Fibroblast of the conjunctiva (primary cell): ENCODE measurements around the gene SORCS2.

Experiments
- DNase-seq: peaks from one replicate; pipeline ENCODE4 v3.0.0-alpha.2; 2010; ENCODE audit warnings: low read depth

Gene SORCS2

DNA sequence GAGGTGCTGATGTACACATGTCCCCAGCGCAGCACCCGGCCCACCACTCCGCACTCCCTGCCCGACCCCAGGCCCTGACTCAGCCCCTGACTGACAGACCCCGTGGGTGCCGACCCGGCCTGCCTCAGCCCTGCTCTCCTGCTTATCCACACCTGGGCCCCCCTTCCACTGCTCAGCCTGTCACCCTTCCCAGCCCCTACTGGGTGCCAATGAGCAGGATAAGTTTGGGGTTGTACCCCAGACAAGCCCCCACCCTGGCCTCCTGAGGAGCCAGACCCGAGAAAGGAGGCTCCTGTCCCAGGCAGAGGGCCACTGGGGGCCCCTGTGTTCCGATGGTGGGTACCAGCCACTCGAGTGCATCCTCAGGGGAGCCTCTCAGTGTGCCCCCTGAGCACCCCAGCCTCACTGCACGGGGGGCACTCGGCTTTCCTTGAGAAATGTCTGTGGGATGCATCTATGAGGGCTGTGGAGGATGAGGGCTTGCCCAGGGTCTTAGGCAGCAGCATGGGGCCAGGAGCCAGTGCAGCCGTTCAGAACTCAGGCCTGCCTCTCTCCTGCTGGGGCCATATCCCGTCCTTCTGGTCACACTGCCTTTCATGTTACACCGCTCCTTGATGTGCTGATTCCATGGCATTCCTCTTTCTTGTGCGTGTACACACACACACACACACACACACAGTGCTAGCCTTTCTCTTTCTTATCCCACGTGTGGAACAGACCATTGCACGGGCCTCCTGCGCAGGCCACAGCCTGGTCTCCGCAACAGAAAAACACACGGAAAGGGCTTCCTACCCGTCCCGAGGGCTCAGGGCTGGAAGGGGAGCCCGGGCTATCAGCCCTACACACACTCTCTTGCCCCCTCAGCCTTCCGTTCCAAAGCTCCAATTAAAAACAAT is 462.5 kb downstream of the SORCS2 start:
- DNase-seq, result no peak

- DNase-seq, result no peak
Measured at GRCh38 chr4:7655511-7656243, 463.3 kb downstream of the SORCS2 start.

DNA sequence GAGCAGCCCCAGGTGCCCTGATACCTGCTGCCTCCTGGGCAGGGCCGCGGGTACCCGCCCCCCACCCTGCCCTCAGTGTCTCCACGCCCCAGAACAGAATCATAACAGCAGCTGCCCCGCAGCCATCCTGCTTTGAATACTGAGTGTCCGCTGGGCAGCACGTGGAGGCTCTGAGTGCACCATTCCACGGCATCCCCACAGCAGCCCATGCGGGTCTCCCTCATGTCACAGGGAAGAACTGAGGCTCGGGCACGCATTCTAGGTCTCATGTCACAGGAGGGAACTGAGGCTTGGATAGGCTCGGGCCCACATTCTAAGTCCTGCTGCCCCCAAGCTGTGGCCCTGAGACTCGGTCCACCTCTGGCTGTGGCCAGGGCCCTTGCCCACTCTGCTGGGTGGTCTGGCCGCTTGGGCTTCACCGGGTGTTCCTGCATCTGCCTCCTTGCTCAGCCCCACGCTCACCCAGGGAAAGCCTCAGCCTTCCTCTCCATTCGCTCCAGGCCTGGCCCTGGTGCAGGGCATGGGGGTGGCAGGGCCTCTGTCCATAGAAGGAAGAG is 464.0 kb downstream of the SORCS2 start:
- no peak for DNase-seq

- DNase-seq, result no peak
Measured at GRCh38 chr4:7657545-7658297, 465.4 kb downstream of the SORCS2 start.

DNA sequence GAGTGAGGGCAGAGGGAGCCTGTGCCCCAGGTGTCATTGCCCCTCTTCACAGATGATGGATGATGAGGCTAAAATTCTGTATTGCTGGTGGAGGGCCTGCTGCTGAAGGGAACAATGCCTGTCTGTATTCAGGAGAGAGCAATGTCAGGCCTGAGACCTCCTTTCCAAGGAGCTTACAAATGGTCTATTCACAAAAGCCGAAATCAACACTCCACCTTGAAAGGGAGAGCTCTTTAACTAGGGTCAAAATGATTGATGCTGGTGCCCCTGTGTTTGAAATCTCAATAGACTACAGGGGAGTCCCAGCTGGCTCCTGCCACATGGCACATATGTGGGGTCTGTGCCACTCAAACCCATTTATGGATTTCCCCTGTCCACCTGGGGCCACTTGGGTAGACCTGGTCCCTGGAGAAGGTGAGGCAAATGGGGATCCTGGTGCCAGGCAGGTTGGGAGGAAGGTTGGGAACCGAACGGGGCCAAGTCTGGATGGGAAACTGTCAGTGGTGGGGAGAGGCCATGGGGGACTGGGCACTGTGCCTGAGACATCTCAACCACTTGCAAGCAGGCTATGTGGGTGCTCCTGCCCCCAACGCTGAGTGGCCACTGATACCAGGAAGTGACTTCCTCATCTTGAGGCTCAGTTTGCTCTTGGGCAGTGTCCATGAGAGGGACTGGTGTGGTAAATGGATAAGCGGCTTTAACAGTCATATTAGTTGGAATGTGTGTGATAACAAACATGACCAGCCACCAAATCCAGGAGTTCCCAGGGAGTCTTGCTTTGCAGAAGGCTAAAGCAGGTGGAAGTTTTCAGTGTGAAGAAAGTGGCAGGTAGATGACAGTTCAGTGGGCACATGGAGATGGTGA is 466.2 kb downstream of the SORCS2 start:
- no peak for DNase-seq

DNA sequence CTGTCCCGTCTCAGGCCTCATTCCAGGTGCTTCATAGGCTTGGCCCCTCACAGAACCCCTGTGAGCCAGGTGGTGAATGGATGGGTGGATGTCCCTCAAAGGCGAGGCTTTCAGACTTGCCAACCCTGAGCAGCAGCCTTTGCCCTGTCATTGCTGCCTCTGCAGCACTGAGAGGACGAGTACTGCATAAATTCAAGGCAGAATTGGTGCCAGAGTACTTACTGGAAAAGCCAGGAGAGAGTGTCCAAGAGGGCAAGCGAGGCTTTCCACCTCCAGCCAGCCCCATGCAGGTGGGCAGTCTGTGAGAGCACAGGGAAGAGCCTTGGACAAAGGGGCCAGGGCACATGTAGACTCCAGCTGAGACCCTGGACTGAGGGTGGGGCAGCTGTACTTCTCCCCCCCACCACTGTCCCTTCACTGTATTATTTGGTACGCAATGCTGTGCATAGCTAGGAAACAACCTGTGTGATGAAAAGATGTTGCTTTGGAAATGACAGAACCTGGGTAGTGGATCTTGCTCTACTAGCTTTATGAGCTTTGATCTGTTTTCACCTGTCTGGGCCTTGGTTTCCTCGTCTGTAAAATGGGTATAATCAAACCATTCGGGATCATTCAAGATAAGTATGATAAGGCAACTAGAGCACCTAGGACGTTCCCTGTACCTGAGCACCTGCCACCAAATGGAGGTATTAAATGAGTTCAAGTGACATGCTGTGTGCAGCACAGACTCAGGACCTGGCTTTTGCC is 467.3 kb downstream of the SORCS2 start:
- no peak for DNase-seq

GRCh38 chr4:7660176-7661039 is 468.1 kb downstream of the SORCS2 start:
- no peak for DNase-seq

DNA sequence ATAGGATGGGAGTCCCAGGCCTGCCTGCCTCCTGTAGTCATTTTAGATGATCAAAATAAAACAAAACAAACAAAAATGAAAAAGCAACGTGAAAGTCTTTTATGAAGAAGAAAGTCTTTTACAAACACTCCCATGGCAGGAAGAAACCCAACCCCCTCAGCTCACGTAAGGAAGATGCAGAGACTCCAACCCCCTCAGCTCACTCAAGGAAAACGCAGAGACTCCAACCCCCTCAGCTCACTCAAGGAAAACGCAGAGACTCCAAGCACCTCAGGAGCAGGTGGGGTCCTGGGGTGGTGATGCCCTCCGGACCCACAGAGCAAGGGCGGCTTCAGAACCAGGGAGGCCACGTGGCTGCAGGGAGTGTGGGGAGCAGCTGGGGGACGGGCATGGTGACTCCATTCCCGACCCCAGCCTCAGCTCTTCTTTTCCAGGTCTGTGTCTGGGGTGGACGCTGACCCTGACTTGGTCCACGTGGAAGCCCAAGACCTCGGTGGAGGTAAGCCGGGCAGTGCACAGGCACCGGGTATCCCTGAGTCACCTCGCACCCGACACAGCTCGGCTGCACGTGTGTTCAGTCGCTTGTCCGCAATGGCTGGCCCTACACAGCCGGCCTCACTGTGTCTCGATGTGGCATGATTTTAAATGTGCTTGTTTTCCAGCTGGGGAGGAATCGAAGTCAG is 468.9 kb downstream of the SORCS2 start:
- no peak for DNase-seq

DNA sequence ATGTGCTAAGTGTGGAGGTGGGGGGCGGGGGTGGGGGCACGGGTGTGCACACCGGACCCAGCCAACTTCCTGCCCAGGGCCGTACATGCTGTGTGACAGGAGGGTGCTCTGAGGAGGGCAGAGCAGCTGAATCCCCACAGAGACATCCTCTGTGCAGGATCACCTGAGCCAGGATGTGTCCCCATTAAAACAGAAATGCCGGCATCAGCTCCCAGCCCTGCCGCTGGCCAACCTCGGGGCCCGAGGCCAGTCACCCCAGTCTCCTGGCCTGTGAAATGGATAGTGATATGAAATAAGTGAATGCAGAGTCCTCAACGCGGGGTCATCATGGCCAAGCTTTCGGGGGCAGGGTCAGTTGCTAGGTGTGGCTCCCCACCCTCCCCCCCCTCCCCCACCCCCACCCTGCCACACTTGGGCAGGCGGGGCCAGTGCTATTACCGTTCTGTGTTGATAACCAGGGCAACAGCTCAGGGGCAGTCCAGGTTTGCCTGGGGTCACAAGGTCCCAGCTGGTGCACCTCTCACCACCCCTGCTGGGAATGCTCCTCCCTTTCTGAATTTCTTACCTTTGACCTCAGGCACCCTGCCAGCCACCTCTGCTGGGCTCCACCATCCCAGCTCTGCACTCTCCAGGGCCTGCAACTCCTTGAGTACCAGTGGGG is 469.6 kb downstream of the SORCS2 start:
- DNase-seq, result no peak

DNA sequence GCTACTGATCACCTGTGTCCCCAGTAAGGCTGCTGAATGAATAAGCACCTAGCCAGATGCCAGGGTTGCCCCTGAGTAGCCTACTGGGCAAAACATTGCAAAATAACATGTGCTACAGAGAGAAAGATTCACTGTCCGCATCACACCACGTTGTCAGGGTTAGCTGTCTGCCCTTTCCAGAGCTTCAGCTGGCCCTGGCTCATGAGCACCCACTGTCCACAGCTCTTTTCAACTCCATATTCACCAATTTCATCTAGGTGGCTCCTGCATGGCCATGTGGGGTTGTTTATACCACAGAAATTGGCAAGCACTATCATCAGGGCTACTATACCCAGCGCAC is 470.1 kb downstream of the SORCS2 start:
- no peak for DNase-seq

GRCh38 chr4:7663075-7663541 is 470.8 kb downstream of the SORCS2 start:
- DNase-seq, result no peak

DNA sequence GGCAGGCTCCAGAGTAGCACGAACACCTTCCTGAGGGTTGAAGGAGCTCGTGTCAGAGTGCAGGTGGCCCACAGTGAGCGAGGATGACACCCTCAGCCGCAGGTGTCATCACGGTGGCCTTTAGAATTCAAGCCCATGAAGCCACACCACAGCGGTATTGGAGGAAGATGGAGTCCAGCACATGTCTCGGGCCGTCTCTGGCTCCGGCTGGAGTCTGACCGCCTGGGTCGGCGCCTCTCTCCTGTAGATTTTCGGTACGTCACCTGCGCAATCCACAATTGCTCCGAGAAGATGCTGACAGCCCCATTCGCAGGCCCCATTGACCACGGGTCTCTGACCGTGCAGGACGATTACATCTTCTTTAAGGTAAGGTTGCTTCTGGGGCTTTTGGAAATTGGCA is 471.8 kb downstream of the SORCS2 start:
- DNase-seq, result no peak

DNA sequence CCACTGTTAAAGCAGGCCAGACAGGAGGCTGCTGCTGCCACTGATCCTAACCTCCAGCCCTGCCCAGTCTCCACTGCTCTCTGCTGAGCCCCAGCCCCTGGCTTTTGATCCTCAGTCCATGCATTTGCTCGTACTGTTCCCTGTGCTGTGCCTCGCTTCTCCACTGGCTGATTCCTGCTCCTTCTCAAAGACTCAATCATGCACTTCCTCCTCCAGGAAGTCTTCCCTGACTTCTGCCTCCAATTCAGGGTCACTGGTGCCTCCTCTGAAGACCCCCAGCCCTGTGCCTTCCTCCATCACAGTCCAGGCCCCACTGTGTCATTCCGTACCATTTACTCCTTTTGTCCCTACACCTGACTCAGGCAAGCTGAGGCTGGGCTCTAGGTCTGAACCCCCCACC is 473.0 kb downstream of the SORCS2 start:
- no peak for DNase-seq

DNA sequence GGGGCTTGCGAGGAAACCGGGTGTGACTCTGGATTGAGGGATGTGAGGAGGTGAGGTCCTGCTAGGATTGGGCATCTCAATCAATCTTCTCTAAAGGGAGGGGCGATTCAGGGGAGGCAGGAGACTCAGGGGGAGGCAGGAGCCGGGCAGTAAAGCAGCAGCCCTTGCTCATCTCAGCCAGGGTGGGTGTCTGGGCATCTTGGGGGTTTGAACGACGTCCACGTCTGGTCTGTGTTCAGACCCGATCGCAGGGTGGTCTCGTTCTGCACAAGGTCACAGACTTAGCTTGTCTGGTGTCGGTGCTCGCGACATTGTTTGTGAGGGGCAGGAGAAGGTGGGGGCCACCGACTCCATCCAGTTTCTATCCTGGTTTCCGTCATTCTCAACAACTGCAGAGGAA is 473.7 kb downstream of the SORCS2 start:
- DNase-seq, result no peak

DNA sequence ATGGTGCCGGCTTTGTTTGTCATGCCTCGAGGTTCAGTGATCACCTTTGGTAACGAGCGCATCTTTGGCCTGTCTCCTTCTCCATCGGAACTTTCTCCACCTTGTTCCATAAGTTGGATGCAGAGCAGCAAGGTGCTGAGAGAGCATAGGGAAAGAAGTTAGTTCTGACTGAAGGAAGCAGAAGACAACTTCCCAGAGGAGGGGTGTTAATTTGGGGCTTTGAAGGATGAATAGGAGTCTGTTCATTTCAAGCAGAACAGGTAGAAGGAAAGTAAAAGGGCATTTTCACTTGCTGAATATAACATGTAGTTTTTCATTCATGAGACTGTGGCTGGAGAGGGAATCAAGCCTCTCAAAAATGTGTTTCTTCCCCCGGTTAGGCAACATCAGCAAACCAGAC is 474.4 kb downstream of the SORCS2 start:
- no peak for DNase-seq

- no peak for DNase-seq
Measured at GRCh38 chr4:7668271-7668670, 475.9 kb downstream of the SORCS2 start.

- DNase-seq, result no peak
Measured at GRCh38 chr4:7668826-7669225, 476.5 kb downstream of the SORCS2 start.

GRCh38 chr4:7672601-7673000 is 480.3 kb downstream of the SORCS2 start:
- DNase-seq, result no peak

DNA sequence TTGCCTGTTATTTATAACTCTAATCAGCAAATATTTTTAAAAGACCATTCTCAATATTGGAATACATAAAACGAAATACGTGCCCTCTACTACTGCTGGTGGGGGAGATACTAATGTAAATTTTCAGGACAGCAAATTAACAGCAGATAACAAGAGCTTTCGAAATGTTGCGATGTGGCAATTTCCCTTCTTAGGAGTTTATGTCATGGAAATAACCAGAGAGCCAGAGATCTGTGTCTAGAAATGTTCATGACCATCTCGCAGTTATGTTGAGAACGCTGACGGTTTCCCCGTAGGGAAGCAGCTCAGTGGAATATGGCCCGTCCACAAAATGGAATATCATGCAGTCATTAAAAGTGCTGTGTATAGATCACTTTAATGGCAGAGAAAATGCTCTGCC is 480.8 kb downstream of the SORCS2 start:
- DNase-seq, result no peak
